Choroid plexus epithelial cell (primary cell): ENCODE results near the gene MIB1.

ENCODE experiments used
- DNase-seq: peaks from one replicate; pipeline ENCODE4 v3.0.0-alpha.2; 2010; ENCODE audit warnings: low read depth
- H3K4me3 ChIP-seq: 2 replicates; pipeline ENCODE4 v1.5.1; 2011; ENCODE audit warnings: low read depth, mild to moderate bottlenecking, control low read depth, low read length, moderate library complexity
- CTCF ChIP-seq: conservative IDR thresholded peaks from 2 replicates; pipeline ENCODE4 v1.5.1; 2011; ENCODE audit warnings: low read depth, mild to moderate bottlenecking, control low read depth, inconsistent platforms, low read length, moderate library complexity

MIB1 gene

DNA sequence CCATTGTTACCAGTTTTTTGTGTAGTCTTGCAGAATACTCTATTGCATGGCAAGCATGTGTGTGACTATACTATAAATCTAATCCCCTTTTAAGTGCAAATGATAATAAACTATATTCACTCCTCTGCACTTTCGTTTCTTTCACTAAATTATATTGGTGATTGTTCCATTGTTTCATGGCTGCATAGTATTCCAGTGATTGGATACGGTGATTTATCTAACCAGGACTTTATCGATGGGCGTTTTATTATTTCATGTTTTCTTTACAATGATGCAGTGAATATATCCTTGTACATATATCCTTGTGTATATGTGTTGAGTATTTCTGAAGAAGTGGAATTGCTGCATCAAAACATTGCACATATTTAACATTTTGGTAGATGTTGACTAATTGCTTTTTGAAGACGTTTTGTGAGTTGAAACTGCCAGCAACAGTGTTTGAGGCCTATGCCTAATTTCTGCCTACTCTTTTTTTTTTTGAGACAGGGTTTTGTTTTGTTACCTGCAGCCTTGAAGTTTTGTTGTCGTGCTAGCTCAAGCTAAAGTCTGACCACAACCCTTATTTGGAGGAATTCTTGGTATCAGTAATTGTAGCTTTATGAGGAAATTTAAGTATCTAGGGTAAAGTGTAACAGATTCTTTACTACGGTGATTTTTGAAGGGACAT, 2.7 kb downstream of the MIB1 start:
- H3K4me3 ChIP-seq: no peak overlapping the region
- DNase-seq: no peak
- no peak for TF ChIP-seq CTCF

- TF ChIP-seq CTCF: no peak
- H3K4me3 ChIP-seq: no peak overlapping the region
- DNase-seq: no peak
Observed at GRCh38 chr18:21745231-21745630, 4.6 kb downstream of the MIB1 start.

- H3K4me3 ChIP-seq: no peak overlapping the region
- no peak for DNase-seq
- no peak for TF ChIP-seq CTCF
Observed at GRCh38 chr18:21747268-21747667, 6.7 kb downstream of the MIB1 start.

DNA sequence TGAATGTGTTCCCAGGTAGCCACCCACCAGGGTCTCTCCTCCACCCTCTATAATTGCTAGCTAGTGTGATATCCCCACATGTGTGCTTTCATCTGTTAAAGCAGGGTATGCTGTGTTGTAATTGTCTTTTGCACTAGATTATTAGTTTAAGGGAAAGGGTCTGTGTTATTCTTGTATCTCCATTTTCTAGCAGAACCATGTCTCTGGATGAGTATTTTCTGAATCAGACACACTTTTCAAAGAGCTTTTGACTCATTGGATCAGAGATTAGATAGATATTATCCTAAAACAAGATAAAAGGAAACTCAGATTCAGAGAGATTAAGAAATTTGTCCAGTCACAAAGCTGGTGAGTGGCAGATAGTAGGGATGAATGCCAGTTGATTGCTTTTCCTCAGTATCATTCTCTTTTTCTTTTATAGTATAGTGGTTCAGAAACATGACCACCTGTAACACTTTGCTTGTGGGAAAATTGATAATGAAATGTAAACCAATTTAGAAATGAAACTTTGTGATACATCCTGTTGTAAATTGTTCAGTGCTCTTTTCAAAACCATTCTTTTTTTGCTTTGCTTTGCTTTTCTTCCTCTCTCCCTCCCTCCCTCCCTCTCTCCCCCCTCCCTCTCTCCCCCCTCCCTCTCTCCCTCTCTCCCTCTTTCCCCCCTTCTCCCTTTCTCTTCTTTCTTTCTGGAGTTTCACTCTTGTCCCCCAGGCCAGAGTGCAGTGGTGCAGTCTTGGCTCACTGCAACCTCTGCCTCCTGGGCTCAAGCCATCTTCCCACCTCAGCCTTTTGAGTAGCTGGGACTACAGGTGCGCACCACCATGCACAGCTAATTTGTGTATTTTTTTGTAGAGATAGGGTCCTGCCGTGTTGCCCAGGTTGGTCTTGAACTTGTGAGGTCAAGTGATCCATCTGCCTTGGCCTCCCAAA, 7.4 kb downstream of the MIB1 start:
- H3K4me3 ChIP-seq: no peak overlapping the region
- no peak for DNase-seq
- TF ChIP-seq CTCF: no peak

DNA sequence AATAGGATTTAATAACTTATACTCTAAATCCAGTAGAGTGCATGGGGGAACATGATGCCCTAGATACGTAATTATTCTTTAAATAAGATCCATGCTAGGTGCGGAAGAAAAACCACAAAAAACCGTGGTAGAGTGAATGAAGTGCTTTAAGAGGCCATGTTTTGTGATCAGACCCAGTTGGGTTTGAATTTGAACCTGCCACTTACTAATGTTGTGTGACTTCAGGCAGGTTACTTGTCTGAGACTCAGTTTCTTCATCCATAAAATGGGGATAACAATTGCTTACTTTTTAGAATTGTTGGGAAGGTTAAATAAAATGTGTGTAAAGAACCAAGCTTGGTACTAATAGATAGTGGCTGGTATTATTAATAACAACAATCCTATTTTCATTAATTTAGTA, 17.2 kb downstream of the MIB1 start:
- DNase-seq: no peak
- H3K4me3 ChIP-seq: no peak overlapping the region
- TF ChIP-seq CTCF: no peak

DNA sequence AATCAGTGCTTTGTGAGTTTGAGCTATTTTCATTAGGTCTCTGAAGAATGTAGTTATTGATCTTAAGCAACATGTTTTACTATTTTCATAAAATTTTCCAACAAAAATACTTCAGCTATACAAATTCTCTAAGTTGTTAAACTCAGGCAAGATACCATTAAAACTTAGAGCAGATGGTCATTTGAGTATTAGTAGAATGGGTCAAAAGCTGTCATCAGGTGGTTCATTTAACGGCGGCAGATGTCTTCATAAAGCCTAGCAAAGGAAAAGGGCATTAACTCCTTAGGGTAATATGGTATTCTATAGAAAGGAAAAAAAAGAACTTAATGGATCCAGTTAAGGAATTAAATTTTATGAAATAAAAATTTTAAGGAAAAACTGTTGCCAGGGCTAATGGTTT, 19.2 kb downstream of the MIB1 start:
- H3K4me3 ChIP-seq: no peak overlapping the region
- no peak for DNase-seq
- no peak for TF ChIP-seq CTCF
